HepG2 (cell line): ENCODE data around the gene ARHGAP22. TPM values are rescaled to one million over a fixed set of nuclear protein-coding genes. Genes with fewer than 3 reads are reported as not detected.

Experiments used
- CEBPB ChIP-seq: IDR thresholded peaks from 2 replicates; pipeline ENCODE4 v1.6.1; 2011; ENCODE audit warnings: low read depth, low read length, improper control_type of control experiment, borderline replicate concordance
- GTF2F1 ChIP-seq: fragments of 150-350 bp; IDR thresholded peaks from 2 replicates; pipeline ENCODE4 v1.6.1; 2014; ENCODE audit warnings: low read length
- HOXA7 ChIP-seq: sonication (generic); formaldehyde crosslinking; IDR thresholded peaks from 2 replicates; pipeline ENCODE4 v1.8.1; 2022; ENCODE audit warnings: mild to moderate bottlenecking, missing genetic modification reagents, moderate library complexity
- LCORL ChIP-seq, 2 experiments: fragments of 450-650 bp in 1 of 2; sonication (generic) in 1 of 2; formaldehyde crosslinking in 1 of 2; IDR thresholded peaks; 2 replicates each; pipeline versions ENCODE4 v1.5.0 to v1.6.1; 2017 to 2020; ENCODE audit warnings: antibody characterized with exemption in 1 of 2, missing genetic modification reagents in 1 of 2
- NCOR1 ChIP-seq: fragments of 200-600 bp; sonication (generic); IDR thresholded peaks from 2 replicates; pipeline ENCODE4 v1.7.0; 2017; ENCODE audit warnings: antibody characterized with exemption, low read length, borderline replicate concordance
- POGZ ChIP-seq: sonication (generic); formaldehyde crosslinking; IDR thresholded peaks from 2 replicates; pipeline ENCODE4 v1.4.0; 2020; ENCODE audit warnings: mild to moderate bottlenecking, missing genetic modification reagents
- RARG ChIP-seq: sonication (generic); formaldehyde crosslinking; IDR thresholded peaks from 2 replicates; pipeline ENCODE4 v1.4.0; 2020; ENCODE audit warnings: low read depth, mild to moderate bottlenecking, missing genetic modification reagents
- RFX1 ChIP-seq: fragments of 450-650 bp; IDR thresholded peaks from 2 replicates; pipeline ENCODE4 v1.6.1; 2017
- ZBTB21 ChIP-seq: sonication (generic); formaldehyde crosslinking; IDR thresholded peaks from 2 replicates; pipeline ENCODE4 v1.4.0; 2020; ENCODE audit warnings: missing genetic modification reagents
- ZNF101 ChIP-seq: sonication (generic); formaldehyde crosslinking; IDR thresholded peaks from 2 replicates; pipeline ENCODE4 v1.4.0; 2020; ENCODE audit warnings: mild to moderate bottlenecking, low read depth, missing genetic modification reagents, borderline replicate concordance
- ZNF589 ChIP-seq: sonication (generic); formaldehyde crosslinking; conservative IDR thresholded peaks from 2 replicates; pipeline ENCODE4 v1.8.0; 2022; ENCODE audit warnings: mild to moderate bottlenecking, moderate library complexity, missing genetic modification reagents
- ZSCAN20 ChIP-seq: sonication (generic); formaldehyde crosslinking; IDR thresholded peaks from 2 replicates; pipeline ENCODE4 v1.4.0; 2020; ENCODE audit warnings: missing genetic modification reagents, mild to moderate bottlenecking, borderline replicate concordance
- polyA plus RNA-seq, 8 experiments: library from polyadenylated mRNA; depleted of rRNA in 3 of 8; stranded (reverse) in 7 of 8; unstranded in 1 of 8; fragments of >200 nt; fragmentation: Illumina TruSeq in 4 of 8; extraction: Trizol in 4 of 8; gene quantifications; 2 replicates each; pipeline versions ENCODE4 v1.2.1 to v1.2.3, GENCODE V29; 2011 to 2016; ENCODE audit warnings: low read depth in 4 of 8, missing spikeins in 1 of 8, mixed read lengths in 1 of 8; ENCODE audit not compliant: insufficient read depth in 1 of 8
- total RNA-seq, 5 experiments: library from RNA; depleted of rRNA; stranded (reverse); fragments of >200 nt; fragmentation: Illumina TruSeq; extraction: Trizol; gene quantifications; 2 replicates each; pipeline ENCODE4 v1.2.3, GENCODE V29; 2016; ENCODE audit warnings: low read depth in 1 of 5
- TF ChIP-seq, protein P1 (sequence below): sonication (generic); formaldehyde crosslinking; IDR thresholded peaks from 2 replicates; pipeline ENCODE4 v1.4.0; 2020; ENCODE audit warnings: missing genetic modification reagents, borderline replicate concordance
- TF ChIP-seq, protein P2 (sequence below): sonication (generic); formaldehyde crosslinking; IDR thresholded peaks from 2 replicates; pipeline ENCODE4 v1.5.0; 2020; ENCODE audit warnings: mild to moderate bottlenecking, missing genetic modification reagents, moderate library complexity
- TF ChIP-seq, protein P3 (sequence below): sonication (generic); IDR thresholded peaks from 2 replicates; pipeline ENCODE4 v1.6.1; 2016; ENCODE audit warnings: low read depth, borderline replicate concordance
- TF ChIP-seq, protein P4 (sequence below): IDR thresholded peaks from 2 replicates; pipeline ENCODE4 v1.6.1; 2018; ENCODE audit warnings: missing genetic modification reagents, mild to moderate bottlenecking, missing compliant biosample characterization
- TF ChIP-seq, protein P5 (sequence below): sonication (generic); formaldehyde crosslinking; conservative IDR thresholded peaks from 2 replicates; pipeline ENCODE4 v1.4.0; 2020; ENCODE audit warnings: missing genetic modification reagents
- TF ChIP-seq, protein P6 (sequence below): sonication (generic); formaldehyde crosslinking; conservative IDR thresholded peaks from 2 replicates; pipeline ENCODE4 v1.4.0; 2020; ENCODE audit warnings: mild to moderate bottlenecking, missing genetic modification reagents, moderate library complexity

The ARHGAP22 gene
- total and polyA plus RNA-seq, 2 of the 13 experiments (the other 11 are each of a cell fraction or from before 2014, with no cell fraction given): 0.08 to 0.38 TPM

DNA sequence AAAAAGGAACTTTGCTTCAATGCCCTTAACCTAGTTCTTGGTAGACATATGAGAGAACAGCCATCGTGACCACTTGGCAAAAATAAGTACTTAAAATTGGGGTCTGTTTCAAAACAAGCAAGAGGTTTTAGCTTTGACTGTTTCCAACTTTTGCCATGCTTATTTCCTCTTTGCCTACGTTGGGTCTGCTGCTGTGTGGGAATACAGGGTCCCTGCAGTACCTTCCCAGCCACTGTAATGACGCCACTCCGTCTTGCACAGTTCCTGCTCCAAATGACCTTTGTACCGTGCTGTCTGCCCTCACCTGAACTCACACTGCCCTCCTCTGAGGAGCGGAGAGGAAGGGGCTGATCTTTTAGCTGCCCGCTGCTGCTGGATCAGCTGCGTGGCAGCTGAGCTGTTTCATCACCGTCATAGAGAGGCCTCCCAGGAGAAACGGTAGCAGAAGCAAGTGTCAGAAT, 165.3 kb downstream of the ARHGAP22 start (continued):
- TF ChIP-seq, protein P1, sequence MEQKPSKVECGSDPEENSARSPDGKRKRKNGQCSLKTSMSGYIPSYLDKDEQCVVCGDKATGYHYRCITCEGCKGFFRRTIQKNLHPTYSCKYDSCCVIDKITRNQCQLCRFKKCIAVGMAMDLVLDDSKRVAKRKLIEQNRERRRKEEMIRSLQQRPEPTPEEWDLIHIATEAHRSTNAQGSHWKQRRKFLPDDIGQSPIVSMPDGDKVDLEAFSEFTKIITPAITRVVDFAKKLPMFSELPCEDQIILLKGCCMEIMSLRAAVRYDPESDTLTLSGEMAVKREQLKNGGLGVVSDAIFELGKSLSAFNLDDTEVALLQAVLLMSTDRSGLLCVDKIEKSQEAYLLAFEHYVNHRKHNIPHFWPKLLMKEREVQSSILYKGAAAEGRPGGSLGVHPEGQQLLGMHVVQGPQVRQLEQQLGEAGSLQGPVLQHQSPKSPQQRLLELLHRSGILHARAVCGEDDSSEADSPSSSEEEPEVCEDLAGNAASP (CRISPR knock-in tag): peak; percentile 98
- 0 out of 2 replicates have a peak, but pooled peaks have one; percentile 21 for TF ChIP-seq NCOR1
- no peak for TF ChIP-seq RFX1
- TF ChIP-seq, protein P2, sequence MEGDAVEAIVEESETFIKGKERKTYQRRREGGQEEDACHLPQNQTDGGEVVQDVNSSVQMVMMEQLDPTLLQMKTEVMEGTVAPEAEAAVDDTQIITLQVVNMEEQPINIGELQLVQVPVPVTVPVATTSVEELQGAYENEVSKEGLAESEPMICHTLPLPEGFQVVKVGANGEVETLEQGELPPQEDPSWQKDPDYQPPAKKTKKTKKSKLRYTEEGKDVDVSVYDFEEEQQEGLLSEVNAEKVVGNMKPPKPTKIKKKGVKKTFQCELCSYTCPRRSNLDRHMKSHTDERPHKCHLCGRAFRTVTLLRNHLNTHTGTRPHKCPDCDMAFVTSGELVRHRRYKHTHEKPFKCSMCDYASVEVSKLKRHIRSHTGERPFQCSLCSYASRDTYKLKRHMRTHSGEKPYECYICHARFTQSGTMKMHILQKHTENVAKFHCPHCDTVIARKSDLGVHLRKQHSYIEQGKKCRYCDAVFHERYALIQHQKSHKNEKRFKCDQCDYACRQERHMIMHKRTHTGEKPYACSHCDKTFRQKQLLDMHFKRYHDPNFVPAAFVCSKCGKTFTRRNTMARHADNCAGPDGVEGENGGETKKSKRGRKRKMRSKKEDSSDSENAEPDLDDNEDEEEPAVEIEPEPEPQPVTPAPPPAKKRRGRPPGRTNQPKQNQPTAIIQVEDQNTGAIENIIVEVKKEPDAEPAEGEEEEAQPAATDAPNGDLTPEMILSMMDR: peak; percentile 49
- peak; percentile 55; the same call in 1 of the 2 replicates for TF ChIP-seq ZBTB21 (CRISPR knock-in tag)
- TF ChIP-seq, protein P3, sequence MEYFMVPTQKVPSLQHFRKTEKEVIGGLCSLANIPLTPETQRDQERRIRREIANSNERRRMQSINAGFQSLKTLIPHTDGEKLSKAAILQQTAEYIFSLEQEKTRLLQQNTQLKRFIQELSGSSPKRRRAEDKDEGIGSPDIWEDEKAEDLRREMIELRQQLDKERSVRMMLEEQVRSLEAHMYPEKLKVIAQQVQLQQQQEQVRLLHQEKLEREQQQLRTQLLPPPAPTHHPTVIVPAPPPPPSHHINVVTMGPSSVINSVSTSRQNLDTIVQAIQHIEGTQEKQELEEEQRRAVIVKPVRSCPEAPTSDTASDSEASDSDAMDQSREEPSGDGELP: peak; percentile 93
- TF ChIP-seq, protein P4, sequence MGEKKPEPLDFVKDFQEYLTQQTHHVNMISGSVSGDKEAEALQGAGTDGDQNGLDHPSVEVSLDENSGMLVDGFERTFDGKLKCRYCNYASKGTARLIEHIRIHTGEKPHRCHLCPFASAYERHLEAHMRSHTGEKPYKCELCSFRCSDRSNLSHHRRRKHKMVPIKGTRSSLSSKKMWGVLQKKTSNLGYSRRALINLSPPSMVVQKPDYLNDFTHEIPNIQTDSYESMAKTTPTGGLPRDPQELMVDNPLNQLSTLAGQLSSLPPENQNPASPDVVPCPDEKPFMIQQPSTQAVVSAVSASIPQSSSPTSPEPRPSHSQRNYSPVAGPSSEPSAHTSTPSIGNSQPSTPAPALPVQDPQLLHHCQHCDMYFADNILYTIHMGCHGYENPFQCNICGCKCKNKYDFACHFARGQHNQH (CRISPR knock-in tag): 0 out of 2 replicates have a peak, but pooled peaks have one; percentile 53
- peak; percentile 30; the same call in 1 of the 2 replicates for TF ChIP-seq CEBPB
- TF ChIP-seq HOXA7: no peak
- TF ChIP-seq, protein P5, sequence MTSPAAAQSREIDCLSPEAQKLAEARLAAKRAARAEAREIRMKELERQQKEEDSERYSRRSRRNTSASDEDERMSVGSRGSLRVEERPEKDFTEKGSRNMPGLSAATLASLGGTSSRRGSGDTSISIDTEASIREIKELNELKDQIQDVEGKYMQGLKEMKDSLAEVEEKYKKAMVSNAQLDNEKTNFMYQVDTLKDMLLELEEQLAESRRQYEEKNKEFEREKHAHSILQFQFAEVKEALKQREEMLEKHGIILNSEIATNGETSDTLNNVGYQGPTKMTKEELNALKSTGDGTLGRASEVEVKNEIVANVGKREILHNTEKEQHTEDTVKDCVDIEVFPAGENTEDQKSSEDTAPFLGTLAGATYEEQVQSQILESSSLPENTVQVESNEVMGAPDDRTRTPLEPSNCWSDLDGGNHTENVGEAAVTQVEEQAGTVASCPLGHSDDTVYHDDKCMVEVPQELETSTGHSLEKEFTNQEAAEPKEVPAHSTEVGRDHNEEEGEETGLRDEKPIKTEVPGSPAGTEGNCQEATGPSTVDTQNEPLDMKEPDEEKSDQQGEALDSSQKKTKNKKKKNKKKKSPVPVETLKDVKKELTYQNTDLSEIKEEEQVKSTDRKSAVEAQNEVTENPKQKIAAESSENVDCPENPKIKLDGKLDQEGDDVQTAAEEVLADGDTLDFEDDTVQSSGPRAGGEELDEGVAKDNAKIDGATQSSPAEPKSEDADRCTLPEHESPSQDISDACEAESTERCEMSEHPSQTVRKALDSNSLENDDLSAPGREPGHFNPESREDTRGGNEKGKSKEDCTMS (CRISPR knock-in tag): no peak
- TF ChIP-seq ZSCAN20 (CRISPR knock-in tag): no peak
- TF ChIP-seq ZNF589 (CRISPR knock-in tag): no peak
- no peak for TF ChIP-seq POGZ (CRISPR knock-in tag)
- TF ChIP-seq RARG (CRISPR knock-in tag): no peak
- TF ChIP-seq GTF2F1: no peak
- no peak for TF ChIP-seq ZNF101 (CRISPR knock-in tag)
- TF ChIP-seq, protein P6, sequence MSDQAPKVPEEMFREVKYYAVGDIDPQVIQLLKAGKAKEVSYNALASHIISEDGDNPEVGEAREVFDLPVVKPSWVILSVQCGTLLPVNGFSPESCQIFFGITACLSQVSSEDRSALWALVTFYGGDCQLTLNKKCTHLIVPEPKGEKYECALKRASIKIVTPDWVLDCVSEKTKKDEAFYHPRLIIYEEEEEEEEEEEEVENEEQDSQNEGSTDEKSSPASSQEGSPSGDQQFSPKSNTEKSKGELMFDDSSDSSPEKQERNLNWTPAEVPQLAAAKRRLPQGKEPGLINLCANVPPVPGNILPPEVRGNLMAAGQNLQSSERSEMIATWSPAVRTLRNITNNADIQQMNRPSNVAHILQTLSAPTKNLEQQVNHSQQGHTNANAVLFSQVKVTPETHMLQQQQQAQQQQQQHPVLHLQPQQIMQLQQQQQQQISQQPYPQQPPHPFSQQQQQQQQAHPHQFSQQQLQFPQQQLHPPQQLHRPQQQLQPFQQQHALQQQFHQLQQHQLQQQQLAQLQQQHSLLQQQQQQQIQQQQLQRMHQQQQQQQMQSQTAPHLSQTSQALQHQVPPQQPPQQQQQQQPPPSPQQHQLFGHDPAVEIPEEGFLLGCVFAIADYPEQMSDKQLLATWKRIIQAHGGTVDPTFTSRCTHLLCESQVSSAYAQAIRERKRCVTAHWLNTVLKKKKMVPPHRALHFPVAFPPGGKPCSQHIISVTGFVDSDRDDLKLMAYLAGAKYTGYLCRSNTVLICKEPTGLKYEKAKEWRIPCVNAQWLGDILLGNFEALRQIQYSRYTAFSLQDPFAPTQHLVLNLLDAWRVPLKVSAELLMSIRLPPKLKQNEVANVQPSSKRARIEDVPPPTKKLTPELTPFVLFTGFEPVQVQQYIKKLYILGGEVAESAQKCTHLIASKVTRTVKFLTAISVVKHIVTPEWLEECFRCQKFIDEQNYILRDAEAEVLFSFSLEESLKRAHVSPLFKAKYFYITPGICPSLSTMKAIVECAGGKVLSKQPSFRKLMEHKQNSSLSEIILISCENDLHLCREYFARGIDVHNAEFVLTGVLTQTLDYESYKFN (CRISPR knock-in tag): peak; percentile 57
- no peak for TF ChIP-seq LCORL (IDR thresholded peaks at IDR 0.05)
- TF ChIP-seq LCORL (CRISPR knock-in tag; IDR thresholded peaks at IDR 0.05): peak; percentile 72; the same call in 1 of the 2 replicates
